Breast epithelium (tissue), 4 donors: ENCODE measurements around the gene RBM33. TPM values are rescaled to one million over a fixed set of nuclear protein-coding genes. Genes with fewer than 3 reads are reported as not detected.

ENCODE experiments used
- DNase-seq, 2 donors: peaks; one replicate each; pipeline ENCODE4 v3.0.0-alpha.2; 2019; ENCODE audit warnings: low spot score in 2 of 2
- H3K27ac ChIP-seq, 2 donors: fragments of 200-600 bp; sonication (generic) in 1 of 2; one replicate each; pipeline ENCODE4 v1.5.1; 2016 to 2019; ENCODE audit warnings: mild to moderate bottlenecking in 1 of 2
- H3K27me3 ChIP-seq, 2 donors: fragments of 200-600 bp; sonication (generic) in 1 of 2; one replicate each; pipeline versions ENCODE4 v1.5.1 to v1.6.0; 2017 to 2019; ENCODE audit warnings: control low read depth in 1 of 2, mild to moderate bottlenecking in 1 of 2
- H3K36me3 ChIP-seq: fragments of 200-600 bp; one replicate; pipeline ENCODE4 v1.5.1; 2019
- H3K4me1 ChIP-seq, 2 donors: fragments of 200-600 bp; sonication (generic); one replicate each; pipeline ENCODE4 v1.5.1; 2016 to 2019; ENCODE audit warnings: control low read depth in 1 of 2
- H3K4me3 ChIP-seq, 3 donors: fragments of 200-600 bp; sonication (generic); 1 replicate in 2 of 3; 2 replicates in 1 of 3; pipeline ENCODE4 v1.5.1; 2016 to 2019; ENCODE audit warnings: mild to moderate bottlenecking in 3 of 3, moderate library complexity in 2 of 3
- H3K9me3 ChIP-seq, 2 donors: fragments of 200-600 bp; sonication (generic) in 1 of 2; one replicate each; pipeline ENCODE4 v1.5.1; 2016 to 2019; ENCODE audit warnings: control low read depth in 1 of 2
- CTCF ChIP-seq, 3 donors: fragments of 450-650 bp; IDR thresholded peaks; one replicate each; pipeline ENCODE4 v1.5.1; 2016 to 2017; ENCODE audit warnings: antibody characterized with exemption in 3 of 3, mild to moderate bottlenecking in 3 of 3, moderate library complexity in 3 of 3
- POLR2A ChIP-seq: fragments of 450-650 bp; IDR thresholded peaks from one replicate; pipeline ENCODE4 v1.6.1; 2016; ENCODE audit warnings: antibody characterized with exemption, mild to moderate bottlenecking, moderate library complexity
- POLR2AphosphoS5 ChIP-seq, 3 donors: sonication (generic); formaldehyde crosslinking; IDR thresholded peaks; one replicate each; pipeline ENCODE4 v1.6.1; 2017; ENCODE audit warnings: antibody characterized with exemption in 3 of 3
- intact Hi-C: fragments of 100-400 bp; cut with DNase I; formaldehyde crosslinking; loops from one replicate; pipeline ENCODE4 v1.15.1; 2023; ENCODE audit warnings: low total_unique reads
- total RNA-seq, 3 donors: library from RNA; depleted of rRNA; stranded (reverse); fragments of >200 nt; gene quantifications; one replicate each; pipeline ENCODE4 v1.1.0, GENCODE V29; 2016

RBM33 gene
- total RNA-seq, 3 donors from 2014 or later = 34.9 to 58.8 (median 46.5) TPM

- Histone ChIP-seq H3K4me1 (no peaks in the 10 kb centered on the region), H3K27ac (no peak overlapping the region), H3K27me3 (no peaks in the 10 kb centered on the region), H3K36me3 (no peaks in the 10 kb centered on the region), H3K4me3 (no peak overlapping the region), H3K9me3 (no peaks in the 10 kb centered on the region)
- no peak for TF ChIP-seq CTCF (IDR thresholded peaks at IDR 0.05)
- TF ChIP-seq POLR2AphosphoS5 (IDR thresholded peaks at IDR 0.05) = no peak
- no peak for TF ChIP-seq POLR2A
- intact Hi-C loops = no loop called here
- no peak for DNase-seq
Measured at GRCh38 chr7:155619634-155620271, 24.7 kb upstream of the RBM33 start.

GRCh38 chr7:155620497-155620896 is 24.0 kb upstream of the RBM33 start:
- intact Hi-C loops = no loop called here
- Histone ChIP-seq H3K9me3 (no peaks in the 10 kb centered on the region), H3K4me3 (no peak overlapping the region), H3K27ac (no peak overlapping the region), H3K36me3 (no peaks in the 10 kb centered on the region), H3K27me3 (no peaks in the 10 kb centered on the region), H3K4me1 (no peaks in the 10 kb centered on the region)
- no peak for TF ChIP-seq POLR2AphosphoS5 (IDR thresholded peaks at IDR 0.05)
- DNase-seq = no peak

GRCh38 chr7:155621418-155621980 is 23.0 kb upstream of the RBM33 start:
- intact Hi-C loops = no loop called here
- no peak for DNase-seq
- H3K4me1 ChIP-seq = no peaks in the 10 kb centered on the region
- H3K9me3 ChIP-seq = no peaks in the 10 kb centered on the region
- no peaks in the 10 kb centered on the region for H3K36me3 ChIP-seq
- H3K27me3 ChIP-seq = no peaks in the 10 kb centered on the region
- no peak overlapping the region for H3K27ac ChIP-seq
- TF ChIP-seq POLR2A (no peak), POLR2AphosphoS5 (IDR thresholded peaks at IDR 0.05) (no peak), CTCF (IDR thresholded peaks at IDR 0.05) (no peak)
- no peak overlapping the region for H3K4me3 ChIP-seq

- H3K4me1 ChIP-seq = no peaks in the 10 kb centered on the region
- H3K36me3 ChIP-seq = no peaks in the 10 kb centered on the region
- no peaks in the 10 kb centered on the region for H3K27me3 ChIP-seq
- no peak overlapping the region for H3K4me3 ChIP-seq
- H3K9me3 ChIP-seq = peaks cover 2 to 10% of the 10 kb centered on the region in 2 donors
- no peak overlapping the region for H3K27ac ChIP-seq
- intact Hi-C loops = no loop called here
- TF ChIP-seq POLR2AphosphoS5 (IDR thresholded peaks at IDR 0.05) = no peak
- no peak for DNase-seq
Measured at GRCh38 chr7:155624412-155624811, 20.0 kb upstream of the RBM33 start.

- no peak for TF ChIP-seq POLR2AphosphoS5 (IDR thresholded peaks at IDR 0.05)
- no peak for TF ChIP-seq POLR2A
- TF ChIP-seq CTCF (IDR thresholded peaks at IDR 0.05) = no peak
- Histone ChIP-seq H3K4me1 (no peaks in the 10 kb centered on the region), H3K27ac (no peak overlapping the region), H3K36me3 (no peaks in the 10 kb centered on the region), H3K27me3 (no peaks in the 10 kb centered on the region), H3K4me3 (no peak overlapping the region), H3K9me3 (peaks cover 4 to 18% of the 10 kb centered on the region in 2 donors)
- no peak for DNase-seq
- intact Hi-C loops = no loop called here
Measured at GRCh38 chr7:155625557-155625956, 18.9 kb upstream of the RBM33 start.

- H3K4me3 ChIP-seq = no peak overlapping the region
- H3K27ac ChIP-seq = no peak overlapping the region
- peaks cover 4 to 24% of the 10 kb centered on the region in 2 donors for H3K9me3 ChIP-seq
- no peaks in the 10 kb centered on the region for H3K36me3 ChIP-seq
- no peak for TF ChIP-seq POLR2A
- TF ChIP-seq CTCF (IDR thresholded peaks at IDR 0.05) = no peak
- no peak for TF ChIP-seq POLR2AphosphoS5 (IDR thresholded peaks at IDR 0.05)
- H3K27me3 ChIP-seq = no peaks in the 10 kb centered on the region
- intact Hi-C loops = no loop called here
- no peaks in the 10 kb centered on the region for H3K4me1 ChIP-seq
- no peak for DNase-seq
Measured at GRCh38 chr7:155629171-155629570, 15.3 kb upstream of the RBM33 start.
